GM21529 (cell line): ENCODE results near the gene GRP.
"Not testable (repeated sequence)": the region's sequence is repeated elsewhere in the genome, so short reads cannot be mapped to it uniquely, and the experiment has no call there.

Experiments
- ATAC-seq: cut with Tn5 transposase; IDR thresholded peaks from one replicate; pipeline ENCODE4 v1.9.1; 2021; ENCODE audit not compliant: unreplicated experiment

Gene GRP

GRCh38 chr18:59228351-59228750 is 8.4 kb downstream of the GRP start:
- no peak for ATAC-seq

- ATAC-seq, result no peak
Observed at GRCh38 chr18:59229191-59229590, 9.2 kb downstream of the GRP start.

GRCh38 chr18:59229701-59230443 is 9.9 kb downstream of the GRP start:
- no peak for ATAC-seq

GRCh38 chr18:59231114-59231513 is 11.2 kb downstream of the GRP start:
- no peak for ATAC-seq

- ATAC-seq, result no peak
Observed at GRCh38 chr18:59231877-59232276, 11.9 kb downstream of the GRP start.

- no peak for ATAC-seq
Observed at GRCh38 chr18:59232309-59233016, 12.5 kb downstream of the GRP start.

GRCh38 chr18:59233017-59233410 is 13.1 kb downstream of the GRP start:
- ATAC-seq, result no peak

GRCh38 chr18:59238385-59238784 is 18.4 kb downstream of the GRP start:
- ATAC-seq, result no peak

- no peak for ATAC-seq
Observed at GRCh38 chr18:59239642-59240041, 19.7 kb downstream of the GRP start.

GRCh38 chr18:59242906-59243305 is 22.9 kb downstream of the GRP start:
- no peak for ATAC-seq

- ATAC-seq, result no peak
Observed at GRCh38 chr18:59246796-59247195, 26.8 kb downstream of the GRP start.

GRCh38 chr18:59249199-59249774 is 29.3 kb downstream of the GRP start:
- no peak for ATAC-seq

- ATAC-seq, result not testable (repeated sequence)
Observed at GRCh38 chr18:59255491-59255890, 35.5 kb downstream of the GRP start.

GRCh38 chr18:59261842-59262241 is 41.9 kb downstream of the GRP start:
- not testable (repeated sequence) for ATAC-seq

GRCh38 chr18:59262243-59262642 is 42.3 kb downstream of the GRP start:
- ATAC-seq, result not testable (repeated sequence)

GRCh38 chr18:59263661-59264060 is 43.7 kb downstream of the GRP start:
- no peak for ATAC-seq

GRCh38 chr18:59264121-59264571 is 44.2 kb downstream of the GRP start:
- ATAC-seq, result no peak

GRCh38 chr18:59264651-59265245 is 44.8 kb downstream of the GRP start:
- ATAC-seq, result no peak

- no peak for ATAC-seq
Observed at GRCh38 chr18:59265246-59265973, 45.5 kb downstream of the GRP start.

GRCh38 chr18:59265974-59266369 is 46.0 kb downstream of the GRP start:
- ATAC-seq, result no peak

GRCh38 chr18:59266459-59266858 is 46.5 kb downstream of the GRP start:
- no peak for ATAC-seq
